A549 treated with dexamethasone at 1 μM for 4 hours (cell line): Measurements from ENCODE around the gene RAB21. TPM values are rescaled to one million over a fixed set of nuclear protein-coding genes. Genes with fewer than 3 reads are reported as not detected.

Experiments
- total RNA-seq: library from RNA; stranded (reverse); fragments of 200-300 nt; extraction: Qiagen RNA extraction; gene quantifications from 5 replicates; pipeline ENCODE4 v1.2.3, GENCODE V29; 2022

Gene RAB21, protein sequence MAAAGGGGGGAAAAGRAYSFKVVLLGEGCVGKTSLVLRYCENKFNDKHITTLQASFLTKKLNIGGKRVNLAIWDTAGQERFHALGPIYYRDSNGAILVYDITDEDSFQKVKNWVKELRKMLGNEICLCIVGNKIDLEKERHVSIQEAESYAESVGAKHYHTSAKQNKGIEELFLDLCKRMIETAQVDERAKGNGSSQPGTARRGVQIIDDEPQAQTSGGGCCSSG
- 43.4 to 55.4 TPM (median 49.6 TPM) in 5 replicates for total RNA-seq

DNA sequence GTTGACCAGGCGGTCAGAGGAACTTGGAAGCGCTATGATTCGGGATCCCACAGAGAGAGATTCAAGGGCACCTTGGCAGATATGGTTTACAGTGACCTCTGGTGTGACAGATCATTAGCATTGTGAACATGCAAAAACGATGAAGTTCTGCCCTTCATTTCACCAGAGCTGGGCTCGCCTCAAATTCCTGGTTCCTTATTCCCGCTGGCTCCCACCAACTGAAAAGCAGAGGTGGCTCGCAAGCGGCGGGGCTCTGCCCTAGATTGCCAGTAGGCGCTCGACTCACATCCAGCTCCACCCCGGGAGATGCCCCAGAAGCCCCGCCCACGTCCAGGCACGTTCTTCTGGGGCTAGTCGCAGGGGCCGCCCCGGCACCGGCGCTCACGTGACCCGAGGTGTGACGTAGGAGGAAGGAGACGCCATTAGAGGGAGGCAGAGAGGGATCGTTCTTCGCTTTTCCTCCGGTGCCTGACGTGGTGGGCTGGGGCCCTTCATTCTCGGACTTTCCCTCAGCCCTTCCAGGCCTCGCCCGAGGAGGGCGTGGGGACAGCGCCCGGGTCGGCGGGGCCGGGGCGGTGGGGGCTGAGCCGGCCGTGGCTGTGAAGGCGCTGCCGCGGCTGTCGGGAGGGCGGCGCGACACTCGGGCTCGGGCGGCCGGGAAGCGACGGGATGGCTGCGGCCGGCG, at the start of gene RAB21:
Gene RAB21, plus strand, starts transcription at position 403 of the 685 bp plus-strand sequence. Its CDS starts 267 bp downstream, at position 670.

Other genes with a start within 250 kb of the RAB21 start
- gene ZFC3H1, start 91.0 kb upstream of the RAB21 start, total RNA-seq: 11.4 to 18.1 TPM (median 14.7 TPM) in 5 replicates
- 3.8 to 4.9 TPM (median 4.2 TPM) in 5 replicates for gene THAP2, start 90.6 kb upstream of the RAB21 start, total RNA-seq
- gene TMEM19, start 68.8 kb upstream of the RAB21 start, total RNA-seq: 33.4 to 38.9 TPM (median 35.8 TPM) in 5 replicates
- gene TBC1D15, start 84.9 kb downstream of the RAB21 start, total RNA-seq: 21.5 to 27.3 TPM (median 23.2 TPM) in 5 replicates
- 0.06 TPM in 1 of 5 replicates, not detected in the others for gene TPH2, start 184.0 kb downstream of the RAB21 start, total RNA-seq